ENCODE measurements around the gene WWP2. TPM values are rescaled to one million over a fixed set of nuclear protein-coding genes. Genes with fewer than 3 reads are reported as not detected.
"Not testable (repeated sequence)": the region's sequence is repeated elsewhere in the genome, so short reads cannot be mapped to it uniquely, and the experiment has no call there.

WWP2 gene
- total RNA-seq, 1 donor from 2014 or later, result 36.4 TPM

DNA sequence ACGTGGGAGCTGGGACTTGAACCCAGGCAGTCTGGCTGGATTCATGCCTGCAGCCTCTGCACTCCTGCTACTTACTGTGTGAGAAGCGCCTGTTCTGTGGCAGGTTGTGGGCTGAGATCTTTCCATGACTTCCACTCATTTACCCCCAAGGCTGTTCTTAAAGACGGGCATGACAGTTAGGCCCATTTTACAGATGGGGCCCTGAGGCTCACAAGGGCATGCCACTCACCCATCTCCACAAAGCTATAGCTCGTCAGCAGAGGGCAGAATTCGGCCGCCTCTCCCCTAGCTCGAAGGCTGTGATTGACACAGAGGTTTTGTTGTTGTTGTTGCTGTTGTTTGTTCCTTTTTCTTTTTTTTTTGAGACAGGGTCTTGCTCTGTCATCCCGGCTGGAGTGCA, 210.8 kb downstream of the WWP2 start:
- DNase-seq (ENCODE audit: extremely low read depth, low read depth, low spot score), result not testable (repeated sequence)

DNA sequence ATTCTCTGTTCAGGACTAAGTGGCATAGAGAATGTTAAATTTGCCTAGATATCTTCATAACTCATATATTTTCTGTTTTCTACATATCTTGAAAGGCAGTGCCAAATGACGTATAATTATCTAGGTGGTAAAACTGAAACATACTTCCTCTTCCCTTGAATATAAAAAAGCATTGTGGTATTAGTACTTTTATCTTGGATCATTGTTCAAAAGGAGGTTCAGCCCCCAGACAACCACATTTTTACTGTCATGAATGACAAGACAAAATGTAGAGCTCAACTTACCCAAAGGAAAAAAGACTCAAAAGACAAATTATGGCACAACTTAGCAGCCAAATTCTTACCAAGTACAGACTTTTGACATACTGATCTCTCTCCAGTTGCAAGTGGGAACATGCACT, 223.1 kb downstream of the WWP2 start:
- not testable (repeated sequence) for DNase-seq (ENCODE audit: extremely low read depth, low read depth, low spot score)

Other genes with a start within 250 kb of the WWP2 start
- 62.2 and 71.0 TPM in 2 replicates for gene NFAT5, start 196.4 kb upstream of the WWP2 start, total RNA-seq
- 129 and 558 TPM in 2 replicates for gene NQO1, start 35.8 kb upstream of the WWP2 start, total RNA-seq
- gene NOB1, start 7.4 kb upstream of the WWP2 start, total RNA-seq, result 25.7 and 35.9 TPM in 2 replicates
- gene CLEC18A, start 189.0 kb downstream of the WWP2 start, total RNA-seq, result 1.7 TPM in 1 of 2 replicates, not detected in the other

Measured in glomerular endothelial cell (primary cell).